ENCODE measurements around the gene OR6C70. TPM values are rescaled to one million over a fixed set of nuclear protein-coding genes. Genes with fewer than 3 reads are reported as not detected.

OR6C70 gene
- polyA plus RNA-seq, 3 donors: not detected

GRCh38 chr12:55428331-55429243, 41.4 kb downstream of the OR6C70 start:
- no peak for DNase-seq (ENCODE audit: extremely low read depth in 1 of 11, low read depth in 9 of 11, low spot score in 4 of 11)

DNA sequence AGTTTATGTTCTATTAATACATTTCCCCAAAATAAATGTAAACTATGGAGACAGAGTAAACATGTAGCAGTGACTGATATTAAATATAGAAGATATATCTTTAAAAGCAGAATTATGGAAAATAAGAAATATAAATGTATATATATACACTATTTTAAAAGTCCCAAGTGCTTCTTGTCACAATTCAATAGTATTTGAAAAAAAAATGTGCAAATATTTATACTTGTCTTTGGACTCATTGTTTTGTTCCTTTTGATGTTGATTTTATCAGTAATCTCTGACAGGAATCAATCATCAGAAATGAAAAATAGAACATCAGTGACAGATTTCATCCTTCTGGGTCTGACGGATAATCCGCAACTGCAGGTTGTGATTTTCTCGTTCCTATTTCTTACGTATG, 44.0 kb downstream of the OR6C70 start, which contains the start of gene OR6C76:
TSS of gene OR6C76 (plus strand) at position 301 of the 400 bp plus-strand sequence. CDS start at position 301, 0 bp downstream.
- no peak for DNase-seq (ENCODE audit: extremely low read depth in 1 of 11, low read depth in 9 of 11, low spot score in 4 of 11)

DNA sequence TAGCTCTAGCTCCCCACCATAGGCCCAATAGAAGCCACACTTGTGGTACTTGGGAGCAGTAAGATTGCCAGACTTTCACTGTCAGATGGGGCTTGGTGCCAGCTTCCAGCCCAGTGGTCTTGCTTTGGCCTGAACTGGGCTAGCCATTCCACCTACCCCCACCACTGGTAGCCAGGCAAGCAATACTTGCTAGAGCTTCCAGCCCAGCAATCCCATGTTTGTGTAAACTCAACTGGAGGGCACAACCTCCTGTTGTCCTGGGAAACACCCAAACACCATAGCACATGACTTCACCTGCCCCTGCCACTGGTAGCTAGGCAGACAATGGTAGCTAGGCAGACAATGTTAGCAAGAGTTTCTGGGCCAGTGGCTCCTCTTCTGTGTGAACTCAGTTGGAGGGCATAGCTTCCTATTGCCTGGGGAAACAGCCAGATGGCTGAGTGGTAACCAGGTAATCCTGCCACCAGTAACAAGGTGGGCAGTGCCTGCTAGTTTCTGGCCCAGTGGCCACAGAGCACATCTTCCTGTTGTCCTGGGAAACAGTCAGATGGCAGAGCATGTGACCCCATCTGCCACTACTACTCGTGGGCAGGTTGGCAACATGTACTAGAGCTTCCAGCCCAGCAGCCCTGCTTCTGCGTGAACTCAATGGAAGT, 49.5 kb downstream of the OR6C70 start:
- no peak for DNase-seq (ENCODE audit: extremely low read depth in 1 of 11, low read depth in 9 of 11, low spot score in 4 of 11)

Other genes starting within 250 kb of the OR6C70 start
- gene OR10A7, start 249.1 kb downstream of the OR6C70 start, polyA plus RNA-seq (ENCODE audit: insufficient read length in 3 of 3): not detected
- gene OR6C74, start 225.5 kb downstream of the OR6C70 start, polyA plus RNA-seq (ENCODE audit: insufficient read length in 3 of 3): not detected
- gene OR6C6, start 173.6 kb downstream of the OR6C70 start, polyA plus RNA-seq (ENCODE audit: insufficient read length in 3 of 3): not detected
- gene OR6C1, start 155.8 kb downstream of the OR6C70 start, polyA plus RNA-seq (ENCODE audit: insufficient read length in 3 of 3): not detected
- not detected for gene OR6C3, start 139.4 kb downstream of the OR6C70 start, polyA plus RNA-seq (ENCODE audit: insufficient read length in 3 of 3)
- under 1 TPM in 1 of 3 donors, not detected in 2; 0.11 TPM for gene OR6C75, start 107.2 kb downstream of the OR6C70 start, polyA plus RNA-seq (ENCODE audit: insufficient read length in 3 of 3)
- not detected for gene OR6C65, start 69.6 kb downstream of the OR6C70 start, polyA plus RNA-seq (ENCODE audit: insufficient read length in 3 of 3)
- gene OR6C76, start 43.9 kb downstream of the OR6C70 start, polyA plus RNA-seq (ENCODE audit: insufficient read length in 3 of 3): not detected
- gene OR6C2, start 26.1 kb downstream of the OR6C70 start, polyA plus RNA-seq (ENCODE audit: insufficient read length in 3 of 3): not detected
- not detected for gene OR6C68, start 22.2 kb upstream of the OR6C70 start, polyA plus RNA-seq (ENCODE audit: insufficient read length in 3 of 3)
- not detected for gene OR6C4, start 79.5 kb upstream of the OR6C70 start, polyA plus RNA-seq (ENCODE audit: insufficient read length in 3 of 3)
- not detected for gene OR2AP1, start 102.3 kb upstream of the OR6C70 start, polyA plus RNA-seq (ENCODE audit: insufficient read length in 3 of 3)
- gene OR10P1, start 166.8 kb upstream of the OR6C70 start, polyA plus RNA-seq (ENCODE audit: insufficient read length in 3 of 3): not detected
- gene ITGA7, start 237.8 kb upstream of the OR6C70 start, polyA plus RNA-seq (ENCODE audit: insufficient read length in 3 of 3): 10 to 100 TPM; 23.7 to 45.7 (median 44.0) TPM
- 100 to 1,000 TPM; 102 to 143 (median 110) TPM for gene BLOC1S1, start 245.9 kb upstream of the OR6C70 start, polyA plus RNA-seq (ENCODE audit: insufficient read length in 3 of 3)